K562 (cell line): Measurements from ENCODE around the gene KCNJ9. TPM values are rescaled to one million over a fixed set of nuclear protein-coding genes. Genes with fewer than 3 reads are reported as not detected.

Experiments
- ARID3A ChIP-seq: IDR thresholded peaks from 2 replicates; pipeline ENCODE4 v1.6.1; 2012; ENCODE audit warnings: low read depth, low read length, improper control_type of control experiment, borderline replicate concordance
- C11orf30 ChIP-seq: fragments of 450-650 bp; IDR thresholded peaks from 2 replicates; pipeline ENCODE4 v1.6.1; 2016; ENCODE audit warnings: low read depth, mild to moderate bottlenecking
- ETV5 ChIP-seq: sonication (generic); formaldehyde crosslinking; IDR thresholded peaks from 2 replicates; pipeline ENCODE4 v1.4.0; 2020; ENCODE audit warnings: low read depth, mild to moderate bottlenecking, missing genetic modification reagents
- NRF1 ChIP-seq, 2 experiments: fragments of 450-650 bp; IDR thresholded peaks in 1 of 2; conservative IDR thresholded peaks in 1 of 2; 2 replicates each; pipeline ENCODE4 v1.6.1; 2014; ENCODE audit warnings: mild to moderate bottlenecking in 2 of 2
- PKNOX1 ChIP-seq: fragments of 450-650 bp; IDR thresholded peaks from 2 replicates; pipeline ENCODE4 v1.6.1; 2016
- polyA plus RNA-seq, 8 experiments: library from polyadenylated mRNA; depleted of rRNA in 4 of 8; stranded (reverse) in 5 of 8; unstranded in 3 of 8; fragments of >200 nt; fragmentation: Nextera tagmentation in 2 of 8; fragmentation: Illumina TruSeq in 1 of 8; extraction: Ambion mirVana in 2 of 8; extraction: Trizol in 1 of 8; gene quantifications; 2 replicates each; pipeline versions ENCODE4 v1.2.1 to v1.2.3, GENCODE V29; 2011 to 2014; ENCODE audit warnings: inconsistent platforms in 1 of 8, missing spikeins in 1 of 8
- total RNA-seq, 7 experiments: library from RNA; depleted of rRNA in 6 of 7; stranded (reverse); fragments of >200 nt in 6 of 7; fragmentation: Illumina TruSeq in 2 of 7; extraction: Trizol in 2 of 7; gene quantifications; 2 replicates each; pipeline versions ENCODE4 v1.2.1 to v1.2.3, GENCODE V29; 2011 to 2021; ENCODE audit warnings: low replicate concordance in 1 of 7
- TF ChIP-seq, protein P1 (sequence below): fragments of 450-650 bp; IDR thresholded peaks from 2 replicates; pipeline ENCODE4 v1.6.1; 2016; ENCODE audit warnings: low read depth

The KCNJ9 gene
- total and polyA plus RNA-seq, 9 of the 15 experiments (the other 6 are each of a cell fraction or from before 2014, with no cell fraction given) = not detected

- no peak for TF ChIP-seq ARID3A
- peak; percentile 10 to 20; a peak in 1 of 4 replicates for TF ChIP-seq NRF1 (conservative IDR thresholded peaks at IDR 0.05 in 1 of 2, IDR thresholded peaks at IDR 0.05 in 1 of 2)
- TF ChIP-seq C11orf30 = 0 out of 2 replicates have a peak, but pooled peaks have one; percentile 14
- 0 out of 2 replicates have a peak, but pooled peaks have one; percentile 27 for TF ChIP-seq PKNOX1
- TF ChIP-seq, protein P1, sequence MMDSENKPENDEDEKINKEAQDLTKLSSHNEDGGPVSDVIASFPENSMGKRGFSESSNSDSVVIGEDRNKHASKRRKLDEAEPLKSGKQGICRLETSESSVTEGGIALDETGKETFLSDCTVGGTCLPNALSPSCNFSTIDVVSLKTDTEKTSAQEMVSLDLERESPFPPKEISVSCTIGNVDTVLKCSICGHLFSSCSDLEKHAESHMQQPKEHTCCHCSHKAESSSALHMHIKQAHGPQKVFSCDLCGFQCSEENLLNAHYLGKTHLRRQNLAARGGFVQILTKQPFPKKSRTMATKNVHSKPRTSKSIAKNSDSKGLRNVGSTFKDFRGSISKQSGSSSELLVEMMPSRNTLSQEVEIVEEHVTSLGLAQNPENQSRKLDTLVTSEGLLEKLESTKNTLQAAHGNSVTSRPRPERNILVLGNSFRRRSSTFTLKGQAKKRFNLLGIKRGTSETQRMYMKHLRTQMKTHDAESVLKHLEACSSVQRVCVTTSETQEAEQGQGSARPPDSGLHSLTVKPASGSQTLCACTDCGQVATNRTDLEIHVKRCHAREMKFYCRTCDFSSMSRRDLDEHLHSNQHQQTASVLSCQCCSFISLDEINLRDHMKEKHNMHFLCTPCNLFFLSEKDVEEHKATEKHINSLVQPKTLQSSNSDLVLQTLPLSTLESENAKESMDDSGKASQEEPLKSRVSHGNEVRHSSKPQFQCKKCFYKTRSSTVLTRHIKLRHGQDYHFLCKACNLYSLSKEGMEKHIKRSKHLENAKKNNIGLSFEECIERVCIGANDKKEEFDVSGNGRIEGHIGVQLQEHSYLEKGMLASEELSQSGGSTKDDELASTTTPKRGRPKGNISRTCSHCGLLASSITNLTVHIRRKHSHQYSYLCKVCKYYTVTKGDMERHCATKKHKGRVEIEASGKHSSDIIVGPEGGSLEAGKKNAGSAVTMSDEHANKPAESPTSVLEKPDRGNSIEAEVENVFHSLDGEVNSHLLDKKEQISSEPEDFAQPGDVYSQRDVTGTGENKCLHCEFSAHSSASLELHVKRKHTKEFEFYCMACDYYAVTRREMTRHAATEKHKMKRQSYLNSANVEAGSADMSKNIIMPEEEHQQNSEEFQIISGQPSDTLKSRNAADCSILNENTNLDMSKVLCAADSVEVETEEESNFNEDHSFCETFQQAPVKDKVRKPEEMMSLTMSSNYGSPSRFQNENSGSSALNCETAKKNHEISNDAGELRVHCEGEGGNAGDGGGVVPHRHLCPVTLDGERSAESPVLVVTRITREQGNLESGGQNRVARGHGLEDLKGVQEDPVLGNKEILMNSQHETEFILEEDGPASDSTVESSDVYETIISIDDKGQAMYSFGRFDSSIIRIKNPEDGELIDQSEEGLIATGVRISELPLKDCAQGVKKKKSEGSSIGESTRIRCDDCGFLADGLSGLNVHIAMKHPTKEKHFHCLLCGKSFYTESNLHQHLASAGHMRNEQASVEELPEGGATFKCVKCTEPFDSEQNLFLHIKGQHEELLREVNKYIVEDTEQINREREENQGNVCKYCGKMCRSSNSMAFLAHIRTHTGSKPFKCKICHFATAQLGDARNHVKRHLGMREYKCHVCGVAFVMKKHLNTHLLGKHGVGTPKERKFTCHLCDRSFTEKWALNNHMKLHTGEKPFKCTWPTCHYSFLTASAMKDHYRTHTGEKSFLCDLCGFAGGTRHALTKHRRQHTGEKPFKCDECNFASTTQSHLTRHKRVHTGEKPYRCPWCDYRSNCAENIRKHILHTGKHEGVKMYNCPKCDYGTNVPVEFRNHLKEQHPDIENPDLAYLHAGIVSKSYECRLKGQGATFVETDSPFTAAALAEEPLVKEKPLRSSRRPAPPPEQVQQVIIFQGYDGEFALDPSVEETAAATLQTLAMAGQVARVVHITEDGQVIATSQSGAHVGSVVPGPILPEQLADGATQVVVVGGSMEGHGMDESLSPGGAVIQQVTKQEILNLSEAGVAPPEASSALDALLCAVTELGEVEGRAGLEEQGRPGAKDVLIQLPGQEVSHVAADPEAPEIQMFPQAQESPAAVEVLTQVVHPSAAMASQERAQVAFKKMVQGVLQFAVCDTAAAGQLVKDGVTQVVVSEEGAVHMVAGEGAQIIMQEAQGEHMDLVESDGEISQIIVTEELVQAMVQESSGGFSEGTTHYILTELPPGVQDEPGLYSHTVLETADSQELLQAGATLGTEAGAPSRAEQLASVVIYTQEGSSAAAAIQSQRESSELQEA = peak; percentile 45; the same call in 1 of the 2 replicates
- TF ChIP-seq ETV5 (CRISPR knock-in tag) = no peak
Measured at GRCh38 chr1:160127865-160128523, 46.7 kb downstream of the KCNJ9 start (continued).
